Suprapubic skin (tissue), 4 donors: ENCODE data around the gene TBPL2.

ENCODE experiments used
- CTCF ChIP-seq, 2 donors: fragments of 200-600 bp in 1 of 2; fragments of 450-650 bp in 1 of 2; sonication (generic) in 1 of 2; IDR thresholded peaks; one replicate each; pipeline ENCODE4 v1.5.1; 2016 to 2019; ENCODE audit warnings: antibody characterized with exemption in 2 of 2, mild to moderate bottlenecking in 1 of 2, moderate library complexity in 1 of 2
- POLR2A ChIP-seq, 2 donors: fragments of 450-650 bp; IDR thresholded peaks; one replicate each; pipeline ENCODE4 v1.6.1; 2017; ENCODE audit warnings: antibody characterized with exemption in 2 of 2, mild to moderate bottlenecking in 2 of 2, moderate library complexity in 2 of 2
- POLR2AphosphoS5 ChIP-seq, 3 donors: sonication (generic); formaldehyde crosslinking; IDR thresholded peaks; one replicate each; pipeline ENCODE4 v1.6.1; 2017; ENCODE audit warnings: antibody characterized with exemption in 3 of 3

- TF ChIP-seq POLR2AphosphoS5 (IDR thresholded peaks at IDR 0.05) = no peak
- TF ChIP-seq CTCF (IDR thresholded peaks at IDR 0.05) = no peak
- TF ChIP-seq POLR2A (IDR thresholded peaks at IDR 0.05) = no peak
These were observed 58.9 kb downstream of the TBPL2 start for GRCh38 chr14:55381561-55381960.
